ENCODE measurements around the gene DGCR2.

- TF ChIP-seq CTCF (IDR thresholded peaks at IDR 0.05): no peak
- TF ChIP-seq POLR2A (IDR thresholded peaks at IDR 0.05): no peak
These were observed 63.3 kb downstream of the DGCR2 start for GRCh38 chr22:19058713-19059451.
